NCI-H82 (cell line): ENCODE data around the gene CD33.
A peak's percentile ranks its signal among the peaks of the same experiment; 100 is the strongest.
"Not testable (repeated sequence)": the region's sequence is repeated elsewhere in the genome, so short reads cannot be mapped to it uniquely, and the experiment has no call there.

Source experiments
- DNase-seq: peaks from one replicate; lab custom pipeline; 2025; lab: John Stamatoyannopoulos, UW

The CD33 gene

DNA sequence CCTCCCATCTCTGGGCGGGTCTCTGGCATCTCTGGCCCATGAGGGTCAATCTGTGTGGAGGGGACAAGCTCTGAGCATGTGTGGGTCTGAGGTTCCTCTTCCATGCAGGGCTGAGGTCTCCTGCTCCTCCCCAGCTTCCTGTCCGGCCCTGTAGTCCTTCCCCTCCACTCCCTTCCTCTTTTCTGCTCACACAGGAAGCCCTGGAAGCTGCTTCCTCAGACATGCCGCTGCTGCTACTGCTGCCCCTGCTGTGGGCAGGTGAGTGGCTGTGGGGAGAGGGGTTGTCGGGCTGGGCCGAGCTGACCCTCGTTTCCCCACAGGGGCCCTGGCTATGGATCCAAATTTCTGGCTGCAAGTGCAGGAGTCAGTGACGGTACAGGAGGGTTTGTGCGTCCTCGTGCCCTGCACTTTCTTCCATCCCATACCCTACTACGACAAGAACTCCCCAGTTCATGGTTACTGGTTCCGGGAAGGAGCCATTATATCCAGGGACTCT is at the start of gene CD33:
Gene CD33 (plus strand): TSS at position 183 of the 496 bp plus-strand sequence. CDS start 39 bp downstream, at position 222.
- DNase-seq, result not testable (repeated sequence)

DNA sequence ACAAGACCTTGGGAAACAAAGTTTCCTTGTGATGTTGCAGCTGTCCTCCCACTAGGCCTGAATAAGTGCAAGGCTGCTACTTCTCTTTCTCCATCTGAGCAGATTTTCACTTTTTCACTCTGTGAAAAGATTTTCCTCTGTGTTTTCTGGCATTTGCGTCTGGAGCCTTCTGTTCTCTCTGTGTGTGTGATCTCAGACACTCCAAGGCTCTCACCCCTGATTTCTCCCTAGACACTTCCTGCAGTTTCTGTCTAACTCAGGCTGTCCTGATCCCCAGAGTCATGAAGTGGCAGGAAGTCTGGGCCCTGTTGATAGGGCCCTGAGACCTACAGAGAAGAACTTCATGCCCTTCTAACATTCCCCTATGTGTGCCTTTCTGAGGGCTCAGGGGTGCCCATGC is 45.6 kb upstream of the CD33 start:
- no peak for DNase-seq

DNA sequence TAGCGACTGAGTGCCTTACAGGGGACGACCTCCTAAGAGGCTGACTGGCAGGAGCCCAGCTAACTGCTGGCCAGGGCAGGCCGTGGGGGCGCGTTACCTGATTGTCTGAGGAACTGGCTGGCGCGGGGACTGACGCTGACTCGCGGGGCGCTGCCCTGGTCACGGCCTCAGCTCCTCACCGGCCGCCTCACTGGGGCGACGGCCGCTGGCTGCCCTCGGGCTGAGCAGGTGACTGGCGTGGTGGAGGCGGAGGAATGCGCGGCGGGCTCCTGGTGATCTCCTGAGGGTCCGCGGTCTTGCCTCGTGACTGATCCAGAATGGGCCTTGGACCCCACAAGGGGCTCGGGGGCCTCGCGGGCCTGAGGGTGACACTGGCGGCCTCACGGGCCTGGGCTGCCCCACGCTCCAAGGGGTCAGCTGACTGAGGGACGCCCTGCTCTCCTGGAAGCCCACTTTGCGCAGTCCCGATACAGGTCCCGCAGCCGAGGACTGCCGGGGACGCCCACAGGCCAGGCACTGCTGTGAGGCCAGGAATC is 43.4 kb upstream of the CD33 start:
- no peak for DNase-seq

DNA sequence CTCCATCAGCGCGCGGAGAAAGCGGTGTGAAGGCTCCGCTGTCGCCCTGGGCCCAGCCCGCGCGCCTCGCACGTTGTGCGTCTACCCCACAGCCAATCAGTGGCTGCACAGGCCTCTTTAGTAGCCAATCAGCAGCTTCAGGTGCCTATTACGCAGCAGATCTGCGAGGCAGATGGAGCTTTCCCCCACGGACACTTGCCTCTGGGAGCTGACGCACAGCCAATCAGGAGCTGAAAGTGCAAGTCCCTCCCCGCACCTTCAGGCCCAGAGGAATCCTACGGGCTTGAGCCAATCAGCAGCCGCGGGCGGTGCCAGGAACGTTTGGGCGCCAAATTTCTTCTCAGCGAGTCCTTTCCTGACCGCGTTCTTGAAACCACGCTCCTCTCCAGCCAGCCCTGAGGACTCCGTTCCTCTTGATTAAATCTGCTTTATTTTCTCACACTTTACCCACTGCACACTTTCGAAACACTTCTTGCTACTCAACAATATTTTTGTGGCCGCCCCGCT is 42.9 kb upstream of the CD33 start:
- peak; percentile 23 for DNase-seq

DNA sequence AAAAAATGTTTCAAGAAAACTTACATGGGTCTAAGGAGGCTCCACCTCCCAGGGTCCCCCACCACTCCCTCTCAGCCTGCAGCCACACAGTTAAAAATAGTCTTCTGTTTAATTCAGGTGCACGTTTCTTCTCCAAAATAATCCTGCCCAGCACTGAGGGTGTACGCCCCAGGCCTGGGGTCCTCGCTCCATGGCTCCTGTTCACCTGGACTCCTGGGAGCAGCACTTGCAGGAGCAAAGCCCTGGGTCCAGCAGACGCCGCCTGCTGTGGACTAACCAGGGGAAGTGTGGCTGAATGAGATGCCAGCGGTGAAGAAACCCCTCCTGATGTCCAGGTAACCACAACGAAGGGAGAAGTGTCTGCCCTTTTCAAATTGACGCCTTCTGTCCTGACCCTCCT is 41.3 kb upstream of the CD33 start:
- DNase-seq, result no peak

DNA sequence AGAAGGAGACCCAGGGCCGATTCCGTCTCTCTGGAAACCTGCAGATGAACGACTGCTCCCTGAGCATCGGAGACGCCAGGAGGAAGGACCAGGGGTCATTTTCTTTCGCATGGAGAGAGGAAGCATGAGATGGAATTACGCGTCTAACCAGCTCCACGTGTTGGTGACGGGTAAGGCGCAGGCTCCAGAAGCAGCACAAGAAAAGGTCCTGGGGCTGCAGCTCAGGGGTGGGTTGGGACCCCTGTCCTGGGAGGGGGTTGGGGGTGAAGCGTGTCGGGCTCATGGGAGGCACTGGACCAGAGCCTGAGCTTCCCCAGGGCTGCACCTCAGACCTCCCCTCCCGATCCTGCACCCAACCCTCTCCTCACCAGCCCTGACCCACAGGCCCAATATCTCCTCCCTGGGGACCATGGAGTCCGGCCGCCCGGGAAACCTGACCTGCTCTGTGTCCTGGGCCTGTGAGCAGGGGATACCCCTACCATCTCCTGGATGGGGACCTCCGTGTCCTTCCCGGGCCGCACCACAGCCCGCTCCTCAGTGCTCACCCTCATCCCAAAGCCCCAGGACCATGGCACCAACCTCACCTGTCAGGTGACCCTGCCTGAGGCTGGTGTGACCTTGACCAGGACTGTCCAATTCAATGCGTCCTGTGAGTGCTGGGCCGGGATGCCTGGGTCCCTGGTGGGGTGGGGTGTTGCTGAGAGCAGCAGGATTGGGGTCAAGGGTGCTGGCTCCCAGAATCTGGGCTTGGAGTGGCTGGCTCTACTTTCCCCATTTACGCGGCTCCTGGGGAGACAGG is 39.6 kb upstream of the CD33 start:
- no peak for DNase-seq

DNA sequence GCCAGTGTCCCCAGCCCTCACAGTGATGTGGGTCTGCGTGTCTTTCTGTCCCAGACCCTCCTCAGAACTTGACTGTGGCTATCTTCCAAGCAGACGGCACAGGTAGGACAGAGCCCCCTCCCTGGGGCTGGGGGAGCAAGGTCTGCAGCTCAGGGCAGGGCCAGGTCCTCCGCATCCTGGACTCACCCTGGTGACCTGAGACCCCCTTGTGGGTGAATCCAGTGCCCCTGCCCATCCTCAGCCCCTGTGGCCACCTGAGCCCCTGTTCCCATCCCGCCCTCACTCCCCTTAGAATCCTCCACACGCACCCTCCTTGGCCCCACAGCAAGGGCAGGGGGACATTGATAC is 39.0 kb upstream of the CD33 start:
- DNase-seq, result no peak

DNA sequence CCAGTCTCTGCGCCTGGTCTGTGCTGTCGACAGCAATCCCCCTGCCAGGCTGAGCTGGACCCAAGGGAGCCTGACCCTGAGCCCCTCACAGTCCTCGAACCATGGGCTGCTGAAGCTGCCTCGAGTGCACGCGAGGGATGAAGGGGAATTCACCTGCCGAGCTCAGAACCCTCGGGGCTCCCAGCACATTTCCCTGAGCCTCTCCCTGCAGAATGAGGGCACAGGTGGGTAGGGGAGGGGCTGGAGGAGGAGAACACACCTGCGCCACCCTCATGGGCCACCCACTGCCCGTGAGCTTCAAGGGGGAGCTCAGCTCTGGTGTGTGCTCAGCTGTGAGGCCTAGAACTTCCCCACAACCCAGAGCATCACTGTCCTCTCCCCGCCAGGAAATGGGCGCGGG is 38.6 kb upstream of the CD33 start:
- no peak for DNase-seq

DNA sequence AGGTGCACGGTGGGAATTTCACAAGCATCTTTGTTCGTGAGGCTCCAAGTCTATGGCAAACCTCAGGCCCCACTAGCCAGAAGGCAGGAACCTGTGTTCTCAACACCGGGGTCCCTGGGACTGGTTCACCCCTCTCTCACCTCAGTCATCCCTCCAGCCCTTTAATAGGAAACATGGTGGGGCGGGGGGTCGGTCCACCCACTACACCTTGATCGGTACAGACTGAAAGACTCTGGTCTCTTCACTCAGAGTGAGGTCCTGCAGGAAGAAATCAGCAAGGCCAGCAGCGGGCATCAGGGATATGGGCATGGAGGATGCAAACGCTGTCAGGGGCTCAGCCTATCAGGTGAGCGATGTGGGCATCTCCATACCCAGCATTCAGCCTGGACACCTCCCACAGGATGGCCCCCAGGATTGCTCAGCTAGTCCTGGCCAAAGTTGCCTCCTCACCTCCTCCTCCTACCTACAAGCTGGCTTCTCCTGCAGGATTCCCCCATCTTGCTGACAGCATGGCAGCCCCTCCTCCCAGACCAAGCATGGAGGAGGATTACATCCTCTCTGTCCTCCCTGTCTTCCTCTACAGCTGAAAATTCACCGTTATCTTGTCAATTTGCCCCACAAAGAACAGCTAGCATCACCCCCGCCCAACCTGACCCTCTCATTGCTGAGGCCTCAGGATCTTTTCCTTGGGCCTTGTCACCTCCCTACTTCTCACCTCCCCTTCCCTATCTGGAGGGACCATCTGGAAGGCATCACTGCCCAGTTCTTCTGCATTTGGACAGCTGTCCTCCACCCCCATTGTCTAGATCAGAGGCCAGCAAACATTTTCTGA is 37.3 kb upstream of the CD33 start:
- no peak for DNase-seq

DNA sequence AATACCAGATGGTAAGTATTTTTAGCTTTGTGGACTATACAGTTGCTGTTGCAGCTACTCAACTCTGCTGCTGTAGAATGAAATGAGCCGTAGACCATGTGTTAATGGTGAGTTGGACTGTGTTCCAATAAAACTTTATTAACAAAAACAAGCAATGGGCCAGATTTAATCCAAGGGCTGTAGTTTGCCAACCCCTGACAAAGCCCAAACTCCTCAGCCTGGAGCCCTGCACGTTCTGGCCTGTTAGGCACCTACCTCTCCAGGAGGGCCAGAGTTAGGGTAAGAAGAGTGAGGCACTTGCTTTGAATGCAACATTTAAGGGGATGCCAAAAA is 36.7 kb upstream of the CD33 start:
- no peak for DNase-seq

DNA sequence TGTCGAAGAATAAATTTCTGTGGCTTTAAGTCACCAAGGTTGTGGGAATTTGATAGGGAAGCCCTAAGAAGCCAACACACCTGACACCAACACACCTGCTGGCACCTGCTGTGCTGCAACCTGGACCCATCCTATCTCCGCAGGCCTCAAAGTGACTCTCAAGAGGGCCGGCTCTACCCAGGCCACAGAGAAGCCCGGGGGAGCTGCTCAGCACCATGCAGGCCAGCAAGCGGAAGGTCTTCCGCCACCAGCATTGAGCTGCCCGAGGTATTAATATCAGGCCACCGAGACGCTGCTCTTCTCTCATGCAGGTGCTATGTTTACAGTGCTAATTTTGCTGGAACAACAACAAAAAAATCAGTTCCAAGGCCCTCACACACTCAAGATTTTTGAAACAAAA is 32.2 kb upstream of the CD33 start:
- DNase-seq, result no peak

DNA sequence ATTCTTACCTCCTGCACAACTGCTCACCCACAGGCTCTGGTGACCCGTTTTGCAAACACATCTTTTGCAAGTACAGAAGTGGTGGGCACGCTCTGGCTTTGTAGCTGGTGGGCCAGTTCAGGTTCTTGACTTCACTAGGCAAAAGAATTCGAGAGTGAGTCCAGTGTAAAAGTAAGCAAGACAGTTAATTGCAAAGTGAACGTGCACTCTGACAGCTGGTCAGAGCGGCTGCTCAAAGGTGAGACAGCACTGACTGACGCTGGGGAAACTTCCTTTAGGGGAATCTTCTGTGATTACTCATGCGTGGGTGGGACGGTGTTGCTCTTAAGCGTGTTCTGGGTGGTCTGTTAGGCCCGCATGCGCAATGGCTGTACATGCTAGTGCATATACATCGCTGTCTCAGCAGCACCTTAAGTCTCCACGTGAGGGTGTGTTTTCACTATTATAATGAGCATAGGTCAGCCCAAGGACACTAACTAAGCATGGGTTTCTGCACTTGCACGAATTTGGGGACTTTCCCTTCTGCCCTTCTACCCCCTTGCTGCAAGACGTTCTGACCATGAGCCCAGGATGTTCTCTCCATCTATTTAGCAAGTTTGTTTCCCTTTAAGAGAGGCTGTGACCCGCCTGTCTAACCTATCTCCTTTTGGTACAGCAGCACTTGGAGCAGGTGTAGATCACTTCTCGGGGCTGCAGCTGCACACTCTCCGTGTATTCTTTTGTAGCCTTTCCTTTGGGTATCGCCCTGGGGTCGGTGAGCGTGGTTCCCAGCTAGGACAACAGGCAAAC is 30.2 kb upstream of the CD33 start:
- no peak for DNase-seq

DNA sequence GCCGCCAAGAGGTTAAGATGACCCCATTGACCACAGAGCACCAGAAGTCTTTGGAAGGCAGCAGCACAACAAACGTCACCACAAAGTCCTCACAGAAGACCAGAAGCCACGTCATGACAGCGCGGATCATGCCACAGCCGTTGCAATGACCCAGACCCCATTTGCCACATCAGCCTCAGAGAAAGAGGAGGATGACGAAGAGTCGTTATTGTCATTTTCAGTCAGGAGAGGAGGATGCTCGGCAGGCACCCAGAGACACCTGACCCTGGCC is 29.6 kb upstream of the CD33 start:
- DNase-seq, result no peak

DNA sequence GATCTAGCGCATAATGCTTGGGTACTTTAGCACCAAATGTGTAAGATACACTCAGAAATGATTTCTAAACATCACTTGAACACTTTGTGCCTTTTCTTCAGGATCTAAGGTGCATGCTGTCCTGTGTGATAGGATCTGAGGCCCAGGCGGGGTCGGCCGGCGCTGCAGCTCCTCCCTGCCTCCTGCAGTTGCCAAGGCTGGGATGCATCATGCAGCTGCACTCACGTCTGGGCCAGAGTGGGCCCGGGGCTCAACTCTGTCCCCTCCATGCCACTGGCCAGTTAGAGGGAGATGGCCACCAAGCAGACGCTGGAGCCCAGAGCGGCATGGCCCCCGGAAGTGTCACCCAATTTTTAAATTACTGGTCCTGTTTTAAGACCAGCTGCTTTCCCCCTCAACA is 29.3 kb upstream of the CD33 start:
- no peak for DNase-seq

DNA sequence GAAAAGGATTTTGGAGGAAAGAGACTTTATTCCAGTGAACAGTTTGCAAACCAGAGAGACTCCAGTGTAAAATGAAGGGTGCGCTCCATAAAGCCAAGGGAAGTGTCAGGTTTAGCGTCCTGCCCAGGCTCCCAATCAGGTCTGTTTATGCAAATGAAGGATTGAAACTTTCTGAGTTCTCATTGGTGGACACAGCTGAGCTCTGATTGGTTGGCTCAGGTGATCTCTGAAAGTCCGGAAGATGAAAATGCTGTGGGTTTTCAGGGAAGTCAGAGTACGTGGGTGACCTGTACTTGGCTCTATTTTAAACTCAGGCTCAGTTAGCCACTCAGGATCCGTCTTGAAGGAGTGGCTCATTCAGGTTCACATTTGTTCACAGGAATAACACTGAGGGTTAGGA is 28.7 kb upstream of the CD33 start:
- DNase-seq, result no peak

DNA sequence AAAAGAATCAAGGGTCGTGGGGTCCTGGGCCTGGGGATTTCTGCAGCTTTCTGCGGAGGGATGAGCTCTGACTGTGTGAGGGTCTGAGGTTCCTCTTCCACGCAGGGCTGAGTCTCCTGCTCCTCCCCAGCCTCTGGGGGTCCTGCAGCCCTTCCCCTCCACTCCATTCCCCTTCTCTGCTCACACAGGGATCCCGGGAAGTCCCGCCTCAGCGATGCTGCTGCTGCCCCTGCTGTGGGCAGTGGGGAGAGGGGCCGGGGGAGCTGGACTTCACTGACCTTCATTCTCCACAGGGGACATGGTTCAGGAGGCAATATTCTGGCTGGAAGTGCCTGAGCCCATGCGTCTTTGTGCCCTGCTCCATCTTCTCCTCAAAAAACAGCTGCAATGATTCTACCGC is 26.2 kb upstream of the CD33 start:
- no peak for DNase-seq

DNA sequence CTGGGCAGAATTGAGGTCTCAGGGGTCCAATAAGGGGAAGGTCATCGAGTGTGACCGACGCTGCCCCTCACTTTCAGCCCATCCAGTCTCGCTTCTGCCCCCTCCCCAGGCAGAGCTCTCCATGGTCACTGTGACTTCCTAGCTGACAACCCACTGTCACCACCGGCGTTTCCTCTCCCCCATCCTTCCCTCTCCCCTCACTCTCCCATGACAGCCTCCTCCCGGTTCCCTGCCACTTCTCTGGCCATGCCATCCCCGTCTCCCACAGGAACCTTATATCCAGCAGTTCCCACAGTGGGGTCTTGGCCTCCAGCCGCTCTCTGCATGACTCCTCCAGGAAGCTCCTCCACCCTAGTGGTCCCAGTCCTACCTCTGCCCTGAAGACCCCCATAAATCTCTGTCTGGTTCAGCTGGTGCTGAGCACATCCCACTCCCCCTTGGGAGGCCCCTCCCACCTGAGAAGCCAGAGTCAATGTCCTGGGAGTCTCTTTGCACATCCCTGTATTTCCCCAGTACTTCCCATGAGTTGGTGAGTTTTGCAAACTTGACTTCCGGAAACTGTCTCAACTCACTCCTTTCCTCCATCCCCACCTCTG is 24.7 kb upstream of the CD33 start:
- DNase-seq, result no peak

DNA sequence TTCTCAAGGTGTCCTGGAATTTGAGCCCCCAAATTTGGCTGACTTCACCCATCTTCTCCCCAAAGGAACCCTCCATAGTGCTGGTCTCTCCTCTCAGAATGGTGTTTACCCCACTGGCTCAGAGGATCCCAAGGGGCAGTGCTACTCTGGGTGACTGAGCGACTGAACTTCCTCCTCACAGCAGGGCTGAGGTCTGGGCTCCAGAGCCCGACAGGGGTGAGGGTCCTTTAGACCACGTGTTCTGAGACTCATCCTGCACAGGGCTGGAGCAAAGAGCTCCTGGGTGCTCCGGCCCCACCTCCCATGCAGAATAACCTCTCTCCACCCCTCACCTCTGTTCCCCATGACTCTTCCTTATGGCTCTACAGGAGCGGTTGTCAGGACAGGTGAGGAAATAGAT is 23.2 kb upstream of the CD33 start:
- DNase-seq, result no peak

DNA sequence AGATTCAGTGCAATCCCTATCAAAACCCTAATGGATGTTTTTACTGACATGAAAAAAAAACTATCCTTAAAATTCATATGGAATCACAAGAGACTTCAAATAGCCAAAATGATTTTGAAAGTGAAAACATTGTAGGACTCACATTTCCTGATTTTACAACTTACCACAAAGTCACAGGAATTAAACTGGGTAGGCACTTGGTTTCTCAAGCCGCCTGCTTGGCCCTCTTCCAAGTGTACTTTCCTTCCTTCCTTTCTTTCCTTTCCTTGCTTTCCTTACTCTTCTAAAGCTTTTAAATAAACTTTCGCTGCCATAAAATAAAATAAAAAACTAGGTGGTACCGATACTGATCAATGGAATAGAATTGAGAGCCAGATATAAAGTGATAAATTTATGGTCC is 21.0 kb upstream of the CD33 start:
- no peak for DNase-seq

DNA sequence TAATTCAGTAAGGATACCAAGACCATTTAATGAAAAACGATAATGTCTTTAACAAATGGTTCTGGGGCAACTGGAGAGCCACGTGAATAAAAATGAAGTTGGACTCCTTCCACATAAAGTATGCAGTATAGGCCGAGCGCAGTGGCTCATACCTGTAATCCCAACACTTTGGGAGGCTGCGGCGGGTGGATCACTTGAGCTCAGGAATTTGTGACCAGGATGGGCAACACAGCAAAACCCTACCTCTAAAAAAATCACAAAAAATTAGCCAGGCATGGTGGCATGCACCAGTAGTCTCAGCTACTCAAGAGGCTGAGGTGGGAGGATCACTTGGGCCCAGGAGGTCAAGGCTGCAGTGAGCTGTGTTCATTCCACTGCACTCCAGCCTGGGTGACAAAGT is 20.6 kb upstream of the CD33 start:
- DNase-seq, result no peak

DNA sequence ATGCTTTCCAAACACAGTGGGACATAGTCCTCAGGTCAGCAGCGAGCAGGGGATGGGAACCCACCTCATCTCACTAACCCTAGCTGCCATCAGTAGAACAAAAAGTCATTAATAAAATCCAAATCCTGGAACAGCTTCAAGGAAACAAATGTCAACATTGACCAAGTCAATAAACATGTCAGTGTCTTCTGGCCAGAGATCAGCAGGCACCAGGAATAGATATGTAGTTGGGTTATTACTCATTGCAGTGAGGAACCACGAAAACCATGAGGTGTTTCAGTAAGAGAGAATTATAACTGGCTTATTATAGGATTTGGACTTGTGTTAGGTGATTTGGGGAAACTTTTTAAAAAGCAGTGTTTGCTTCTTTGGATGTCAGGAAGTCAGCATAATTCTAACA is 17.1 kb upstream of the CD33 start:
- DNase-seq, result no peak

DNA sequence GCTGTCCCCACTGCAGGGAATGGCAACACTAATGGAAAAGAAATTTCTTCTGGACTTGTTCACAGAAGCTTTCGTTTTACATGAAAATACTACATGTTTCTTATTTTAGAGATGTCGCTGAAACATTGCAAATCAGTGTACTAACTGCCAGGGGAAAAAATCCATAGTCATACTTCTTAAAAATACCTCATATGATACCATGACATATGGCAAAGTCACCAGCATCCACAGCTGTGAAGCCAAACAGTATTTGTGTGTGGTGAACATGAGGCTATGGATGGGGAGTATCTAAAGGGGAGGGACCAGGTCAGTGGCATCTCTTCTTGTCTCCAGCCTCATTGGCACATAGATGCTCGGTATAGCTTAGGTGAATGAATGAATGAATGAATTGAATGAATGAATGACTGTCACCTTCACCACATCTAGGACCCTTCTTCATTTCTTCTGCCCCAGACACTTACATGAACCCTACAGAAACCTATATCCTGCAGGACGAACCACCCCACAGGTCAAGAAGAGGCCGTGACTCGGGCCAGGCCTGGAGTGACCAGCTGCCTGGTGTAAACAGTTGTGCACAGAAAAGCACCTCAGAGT is 14.6 kb upstream of the CD33 start:
- DNase-seq, result no peak
